Esophagus muscularis mucosa (tissue), 4 donors: Measurements from ENCODE around the gene NBAS. TPM values are rescaled to one million over a fixed set of nuclear protein-coding genes. Genes with fewer than 3 reads are reported as not detected.

ENCODE experiments used
- DNase-seq: peaks from one replicate; pipeline ENCODE4 v3.0.0-alpha.2; 2017; ENCODE audit errors: extremely low spot score
- H3K27ac ChIP-seq, 4 donors: fragments of 200-600 bp; sonication (generic); replicated peaks in 1 of 4; 1 replicate in 3 of 4; 2 replicates in 1 of 4; pipeline ENCODE4 v1.5.1; 2016 to 2019; ENCODE audit warnings: mild to moderate bottlenecking in 1 of 4
- H3K27me3 ChIP-seq, 4 donors: fragments of 200-600 bp; sonication (generic); one replicate each; pipeline versions ENCODE4 v1.5.1 to v1.6.0; 2016 to 2019
- H3K36me3 ChIP-seq, 4 donors: fragments of 200-600 bp; sonication (generic); one replicate each; pipeline ENCODE4 v1.5.1; 2016 to 2019
- H3K4me1 ChIP-seq, 4 donors: fragments of 200-600 bp; sonication (generic); one replicate each; pipeline ENCODE4 v1.5.1; 2016 to 2019
- H3K4me3 ChIP-seq, 4 donors: fragments of 200-600 bp; sonication (generic); 1 replicate in 2 of 4; 2 replicates in 2 of 4; pipeline ENCODE4 v1.5.1; 2016 to 2019; ENCODE audit warnings: mild to moderate bottlenecking in 4 of 4, moderate library complexity in 1 of 4
- H3K9me3 ChIP-seq, 4 donors: fragments of 200-600 bp; sonication (generic); 1 replicate in 3 of 4; 2 replicates in 1 of 4; pipeline ENCODE4 v1.5.1; 2016 to 2019
- EP300 ChIP-seq: sonication (generic); formaldehyde crosslinking; IDR thresholded peaks from one replicate; pipeline ENCODE4 v1.6.1; 2017; ENCODE audit warnings: antibody characterized with exemption
- POLR2A ChIP-seq: fragments of 450-650 bp; IDR thresholded peaks from one replicate; pipeline ENCODE4 v1.6.1; 2017; ENCODE audit warnings: antibody characterized with exemption, moderate library complexity, mild to moderate bottlenecking, low read depth
- POLR2AphosphoS5 ChIP-seq, 2 donors: sonication (generic); formaldehyde crosslinking; IDR thresholded peaks; one replicate each; pipeline ENCODE4 v1.6.1; 2017; ENCODE audit warnings: antibody characterized with exemption in 2 of 2
- WGBS: methylation state at CpG from one replicate; pipeline ENCODE4 v1.1.5; 2018; 5-methylcytosine and 5-hydroxymethylcytosine counted together
- intact Hi-C: fragments of 100-400 bp; cut with DNase I; formaldehyde crosslinking; loops from one replicate; pipeline ENCODE4 v1.15.1; 2023
- total RNA-seq, 4 donors: library from RNA; depleted of rRNA; stranded (reverse); fragments of >200 nt; gene quantifications; one replicate each; pipeline versions ENCODE4 v1.1.0 to v1.2.1, GENCODE V29; 2016
- TF ChIP-seq, protein P1 (sequence below), 3 experiments: fragments of 200-600 bp in 2 of 3; fragments of 450-650 bp in 1 of 3; sonication (generic) in 2 of 3; IDR thresholded peaks; one replicate each; pipeline ENCODE4 v1.5.1; 2017 to 2019; ENCODE audit warnings: antibody characterized with exemption in 3 of 3, mild to moderate bottlenecking in 2 of 3, moderate library complexity in 1 of 3

Gene NBAS
- total RNA-seq, 4 donors from 2014 or later: 39.2 to 43.6 (median 42.0) TPM

DNA sequence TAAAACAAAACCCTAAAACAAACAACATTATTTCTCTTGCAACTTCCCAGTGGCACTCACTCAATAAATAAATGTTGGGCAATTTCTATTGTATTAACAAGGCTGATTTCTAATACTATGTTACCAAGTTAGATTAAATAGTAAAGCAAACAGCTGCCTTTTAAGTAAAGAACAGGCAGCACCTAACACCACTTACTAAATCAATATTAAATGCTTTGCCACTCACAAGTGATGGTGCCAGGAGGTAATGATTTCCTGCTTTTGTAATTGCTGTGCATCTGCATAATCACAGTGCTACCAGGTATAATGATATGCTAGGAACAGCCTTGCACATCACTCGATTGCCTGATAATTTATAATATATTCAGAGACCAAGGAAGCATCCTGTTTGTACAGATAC lies 276.5 kb downstream of the NBAS start:
- TF ChIP-seq, protein P1, sequence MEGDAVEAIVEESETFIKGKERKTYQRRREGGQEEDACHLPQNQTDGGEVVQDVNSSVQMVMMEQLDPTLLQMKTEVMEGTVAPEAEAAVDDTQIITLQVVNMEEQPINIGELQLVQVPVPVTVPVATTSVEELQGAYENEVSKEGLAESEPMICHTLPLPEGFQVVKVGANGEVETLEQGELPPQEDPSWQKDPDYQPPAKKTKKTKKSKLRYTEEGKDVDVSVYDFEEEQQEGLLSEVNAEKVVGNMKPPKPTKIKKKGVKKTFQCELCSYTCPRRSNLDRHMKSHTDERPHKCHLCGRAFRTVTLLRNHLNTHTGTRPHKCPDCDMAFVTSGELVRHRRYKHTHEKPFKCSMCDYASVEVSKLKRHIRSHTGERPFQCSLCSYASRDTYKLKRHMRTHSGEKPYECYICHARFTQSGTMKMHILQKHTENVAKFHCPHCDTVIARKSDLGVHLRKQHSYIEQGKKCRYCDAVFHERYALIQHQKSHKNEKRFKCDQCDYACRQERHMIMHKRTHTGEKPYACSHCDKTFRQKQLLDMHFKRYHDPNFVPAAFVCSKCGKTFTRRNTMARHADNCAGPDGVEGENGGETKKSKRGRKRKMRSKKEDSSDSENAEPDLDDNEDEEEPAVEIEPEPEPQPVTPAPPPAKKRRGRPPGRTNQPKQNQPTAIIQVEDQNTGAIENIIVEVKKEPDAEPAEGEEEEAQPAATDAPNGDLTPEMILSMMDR (IDR thresholded peaks at IDR 0.05): no peak
- no peak for TF ChIP-seq POLR2AphosphoS5 (IDR thresholded peaks at IDR 0.05)
- no peak for TF ChIP-seq POLR2A
- no peak for TF ChIP-seq EP300
- Histone ChIP-seq H3K36me3 (peaks cover 7 to 42% (median 29%) of the 10 kb centered on the region in 4 donors), H3K4me1 (no peaks in the 10 kb centered on the region), H3K4me3 (no peak overlapping the region), H3K27ac (no peak overlapping the region), H3K9me3 (no peaks in the 10 kb centered on the region), H3K27me3 (no peaks in the 10 kb centered on the region)
- 76% methylated on average over 1 of the region's 1 CpG for WGBS
- DNase-seq: no peak
- intact Hi-C loops: no loop called here

DNA sequence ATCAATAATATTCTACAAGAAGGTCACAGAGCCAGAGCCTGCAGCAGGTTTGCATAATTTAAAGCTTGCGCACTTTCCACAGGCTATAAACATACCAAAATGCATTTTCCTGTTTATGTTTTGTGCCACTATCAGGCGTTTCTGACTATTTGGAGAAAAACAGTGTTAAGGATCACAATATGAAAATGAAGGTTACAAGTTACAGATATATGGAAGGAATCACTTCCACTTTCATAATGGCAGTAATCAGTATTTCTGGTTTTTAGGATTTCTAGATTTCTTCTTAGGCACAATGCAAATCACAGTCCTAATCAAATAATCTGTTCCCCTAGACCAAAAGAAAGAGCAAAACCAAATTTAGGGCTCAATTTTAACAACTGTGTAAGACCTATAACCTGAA lies 279.5 kb downstream of the NBAS start:
- 98% methylated on average over 2 of the region's 2 CpGs for WGBS
- peaks cover 3 to 29% (median 21%) of the 10 kb centered on the region in 4 donors for H3K36me3 ChIP-seq
- TF ChIP-seq POLR2A (no peak), EP300 (no peak), POLR2AphosphoS5 (IDR thresholded peaks at IDR 0.05) (no peak)
- TF ChIP-seq, protein P1 (IDR thresholded peaks at IDR 0.05): no peak
- H3K4me1 ChIP-seq: no peaks in the 10 kb centered on the region
- H3K27ac ChIP-seq: no peak overlapping the region
- H3K4me3 ChIP-seq: no peak overlapping the region
- intact Hi-C loops: no loop called here
- DNase-seq: no peak
- H3K27me3 ChIP-seq: no peaks in the 10 kb centered on the region
- no peaks in the 10 kb centered on the region for H3K9me3 ChIP-seq

DNA sequence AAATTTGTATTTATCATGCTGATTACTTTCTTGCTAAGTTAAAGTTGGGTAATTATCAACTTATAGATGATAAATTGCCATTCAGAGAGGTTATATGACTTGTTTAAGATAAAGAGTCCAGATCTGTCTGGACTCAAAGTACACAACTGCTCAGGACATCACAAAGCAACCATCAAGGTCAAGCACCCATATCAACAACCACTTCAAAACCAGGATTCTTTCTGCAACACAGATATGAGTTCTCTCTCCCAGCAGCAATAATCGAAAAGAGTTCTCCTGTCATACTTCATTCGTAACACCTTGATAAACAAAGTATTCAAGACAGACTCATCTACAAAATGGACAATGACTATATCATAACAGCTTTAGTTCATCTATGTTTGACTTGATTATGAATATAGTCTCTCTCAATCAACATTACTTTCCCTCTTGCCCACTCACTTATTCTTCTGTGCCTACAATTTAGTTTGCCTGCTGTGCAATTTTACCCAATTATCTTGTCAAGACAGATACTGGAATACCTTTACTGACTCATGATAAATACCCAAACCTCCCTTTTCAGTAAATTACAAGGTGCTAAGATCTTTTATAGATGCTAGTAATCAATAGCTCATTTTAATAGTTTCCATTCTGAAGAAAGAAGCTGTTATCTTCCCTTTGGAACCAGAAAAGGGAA lies 281.8 kb downstream of the NBAS start:
- TF ChIP-seq POLR2A: no peak
- TF ChIP-seq, protein P1 (IDR thresholded peaks at IDR 0.05): no peak
- TF ChIP-seq POLR2AphosphoS5 (IDR thresholded peaks at IDR 0.05): no peak
- no peak for TF ChIP-seq EP300
- no peak for DNase-seq
- intact Hi-C loops: no loop called here
- Histone ChIP-seq H3K36me3 (peaks cover 3 to 38% (median 24%) of the 10 kb centered on the region in 4 donors), H3K27ac (no peak overlapping the region), H3K9me3 (no peaks in the 10 kb centered on the region), H3K4me1 (no peaks in the 10 kb centered on the region), H3K27me3 (no peaks in the 10 kb centered on the region), H3K4me3 (no peak overlapping the region)
- WGBS: 67% methylated on average over 2 of the region's 2 CpGs

DNA sequence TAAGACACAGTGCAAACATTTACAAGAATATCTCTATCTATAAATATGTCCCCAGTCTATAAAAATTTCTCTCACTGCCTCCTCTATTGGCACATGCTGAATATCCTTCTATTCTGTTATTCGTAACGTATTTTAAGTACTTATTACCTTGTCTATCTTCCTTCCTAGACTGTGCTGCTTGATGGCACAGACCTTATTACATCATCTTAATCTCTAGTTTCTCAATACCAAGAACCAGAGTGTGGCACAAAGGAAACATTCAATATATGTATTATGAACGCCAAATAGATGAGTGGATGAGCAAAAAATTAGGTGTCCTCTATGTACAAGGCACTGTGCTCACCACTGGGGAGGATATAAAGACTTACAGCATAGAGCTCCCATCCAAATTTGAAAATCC lies 282.8 kb downstream of the NBAS start:
- H3K36me3 ChIP-seq: peaks cover 3 to 39% (median 25%) of the 10 kb centered on the region in 4 donors

More for the DNA sequence above, 282.8 kb downstream of the NBAS start:
- no peak for DNase-seq
- Histone ChIP-seq H3K9me3 (no peaks in the 10 kb centered on the region), H3K4me3 (no peak overlapping the region), H3K27ac (no peak overlapping the region), H3K27me3 (no peaks in the 10 kb centered on the region), H3K4me1 (peaks cover 0 to under 1% (median 0%) of the 10 kb centered on the region in 4 donors)
- intact Hi-C loops: no loop called here
- no peak for TF ChIP-seq EP300
- TF ChIP-seq POLR2AphosphoS5 (IDR thresholded peaks at IDR 0.05): no peak
- no peak for TF ChIP-seq POLR2A
- TF ChIP-seq, protein P1 (IDR thresholded peaks at IDR 0.05): no peak
- 79% methylated on average over 3 of the region's 3 CpGs for WGBS
